ENCODE measurements around the gene PPM1E.
"Not testable (repeated sequence)": the region's sequence is repeated elsewhere in the genome, so short reads cannot be mapped to it uniquely, and the experiment has no call there.

PPM1E gene

GRCh38 chr17:58947824-58948223 lies 192.2 kb downstream of the PPM1E start:
- no peak for DNase-seq

DNA sequence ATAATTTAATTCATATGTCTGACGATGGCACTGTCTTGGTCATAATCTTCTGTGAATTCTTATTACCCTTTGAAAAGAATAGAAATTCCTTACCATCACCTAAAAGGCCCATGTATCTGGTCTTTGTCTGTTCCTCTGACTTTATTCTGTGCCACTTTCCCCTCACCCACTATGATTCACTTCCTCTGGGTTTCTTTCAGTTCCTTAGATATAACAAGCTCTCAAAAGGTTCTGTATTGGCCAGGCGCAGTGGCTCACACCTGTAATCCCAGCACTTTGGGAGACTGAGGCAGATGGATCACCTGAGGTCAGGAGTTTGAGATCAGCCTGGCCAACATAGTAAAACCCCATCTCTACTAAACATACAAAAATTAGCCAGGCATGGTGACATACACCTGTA lies 198.7 kb downstream of the PPM1E start:
- DNase-seq, result not testable (repeated sequence)

- DNase-seq, result no peak
These were observed 201.5 kb downstream of the PPM1E start for GRCh38 chr17:58956997-58957724.

- not testable (repeated sequence) for DNase-seq
These were observed 202.0 kb downstream of the PPM1E start for GRCh38 chr17:58957725-58958073.

DNA sequence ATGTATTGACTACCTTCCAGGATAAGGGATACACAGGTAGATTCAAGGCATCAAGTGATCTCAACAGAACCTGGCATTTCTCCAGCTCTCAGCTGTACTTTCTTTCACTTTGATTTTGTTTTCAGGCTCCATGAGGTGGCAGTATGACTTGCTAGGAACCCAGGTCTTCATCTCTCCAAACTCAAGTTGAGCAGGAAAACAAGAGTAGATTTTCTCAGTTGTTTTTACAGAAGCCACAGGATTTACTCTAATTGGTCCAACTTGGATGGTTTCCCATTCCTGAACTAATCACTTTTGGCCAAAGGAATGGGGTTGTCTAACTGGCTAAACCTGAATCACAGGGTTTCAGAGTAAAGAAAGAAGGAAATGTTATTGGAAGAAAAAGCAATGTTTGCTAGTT lies 204.4 kb downstream of the PPM1E start:
- DNase-seq, result peak in 1 of 51 donors; percentile 6

DNA sequence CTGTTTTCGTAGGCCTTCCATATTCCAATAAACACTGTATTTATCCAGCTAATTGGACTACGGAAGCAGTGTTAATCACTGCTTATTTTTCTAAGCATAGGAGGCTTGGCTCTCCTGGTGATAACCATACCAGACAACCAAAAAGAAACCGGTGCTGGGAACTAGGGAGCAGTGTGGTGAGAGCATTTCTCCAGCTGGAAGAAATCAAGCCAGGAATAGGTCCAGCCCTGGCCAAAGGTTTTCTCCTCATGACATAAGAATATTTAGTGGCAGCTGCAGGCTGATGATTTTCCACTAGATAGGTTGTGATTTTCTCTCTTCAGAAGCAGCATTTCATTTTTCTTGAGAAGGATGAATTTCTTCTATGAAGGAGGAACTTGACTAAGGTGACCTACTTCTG lies 209.6 kb downstream of the PPM1E start:
- no peak for DNase-seq

GRCh38 chr17:58966208-58966607 lies 210.6 kb downstream of the PPM1E start:
- no peak for DNase-seq

DNA sequence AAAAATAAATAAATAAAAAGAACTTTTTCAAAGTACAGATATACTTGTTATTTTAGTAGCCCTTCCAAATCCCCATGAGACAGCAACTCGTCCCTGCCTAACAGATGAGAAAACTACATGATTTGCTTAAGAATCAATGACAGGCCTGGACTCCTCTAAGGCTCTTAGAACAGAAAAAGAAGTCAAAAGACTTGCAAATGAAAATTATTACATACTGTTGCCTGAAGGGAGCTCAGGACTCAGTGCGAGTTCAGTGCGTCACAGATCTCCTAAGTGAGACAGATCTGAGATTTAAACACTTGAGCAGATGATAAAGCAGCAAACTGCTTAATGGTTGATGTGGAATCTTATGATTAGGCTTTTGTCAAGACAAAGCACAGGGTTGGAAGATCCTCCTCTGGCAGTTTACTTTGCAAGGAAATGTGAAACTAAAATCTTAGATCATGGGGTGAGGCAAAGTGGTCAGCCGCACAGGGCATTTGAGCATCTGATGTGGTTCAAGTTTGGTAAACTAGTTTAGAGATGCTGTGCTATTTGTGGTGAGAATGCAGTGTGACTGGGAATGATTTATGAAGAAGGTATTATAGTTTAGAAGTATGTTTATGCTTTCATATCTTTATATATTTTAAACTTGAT lies 212.9 kb downstream of the PPM1E start:
- DNase-seq, result no peak

GRCh38 chr17:58969156-58969555 lies 213.5 kb downstream of the PPM1E start:
- DNase-seq, result peak in 1 of 51 donors; percentile 1

- no peak for DNase-seq
These were observed 214.0 kb downstream of the PPM1E start for GRCh38 chr17:58969612-58970011.

GRCh38 chr17:58970609-58971450 lies 215.2 kb downstream of the PPM1E start:
- DNase-seq, result peak in 1 of 51 donors; percentile 4

DNA sequence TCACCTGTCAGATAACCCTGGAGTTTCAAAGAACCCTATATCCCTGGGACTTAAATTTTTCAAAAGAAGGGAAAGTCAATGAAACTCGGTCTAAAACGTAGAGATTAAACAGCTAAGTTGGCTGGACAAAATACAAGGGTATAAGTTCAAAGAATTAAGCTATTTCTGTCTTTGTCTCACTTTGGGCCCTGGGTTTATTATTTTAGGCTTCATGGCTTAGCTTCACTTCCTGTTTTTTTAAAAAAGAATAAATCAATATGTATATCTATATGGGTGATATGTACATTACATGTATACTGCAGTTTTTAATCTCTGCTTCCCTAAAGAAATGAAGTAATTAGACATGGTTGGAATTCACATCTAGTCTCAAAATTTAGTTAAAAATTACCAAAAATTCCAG lies 218.7 kb downstream of the PPM1E start:
- DNase-seq, result no peak

DNA sequence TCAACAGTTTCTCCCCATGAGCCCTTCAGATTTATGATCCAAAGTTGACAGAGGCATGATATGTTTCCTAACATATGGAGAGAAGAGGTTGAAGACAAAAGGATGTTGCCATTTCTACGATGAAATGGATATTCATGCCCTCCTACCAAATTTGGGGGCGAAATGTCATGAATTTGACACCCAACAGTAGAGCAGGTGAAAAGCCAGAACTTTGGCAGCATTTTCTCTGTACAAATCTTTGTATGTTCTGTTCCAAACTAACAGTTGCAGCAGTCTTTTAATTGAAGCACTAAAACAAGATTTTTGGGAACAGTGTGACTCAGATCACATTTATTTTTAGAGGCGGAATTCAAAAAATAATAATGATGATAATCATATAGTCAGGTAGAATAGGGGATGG lies 220.9 kb downstream of the PPM1E start:
- DNase-seq, result peak in 1 of 51 donors; percentile 30

- no peak for DNase-seq
These were observed 225.2 kb downstream of the PPM1E start for GRCh38 chr17:58980706-58981481.

- DNase-seq, result no peak
These were observed 227.0 kb downstream of the PPM1E start for GRCh38 chr17:58982626-58983025.

DNA sequence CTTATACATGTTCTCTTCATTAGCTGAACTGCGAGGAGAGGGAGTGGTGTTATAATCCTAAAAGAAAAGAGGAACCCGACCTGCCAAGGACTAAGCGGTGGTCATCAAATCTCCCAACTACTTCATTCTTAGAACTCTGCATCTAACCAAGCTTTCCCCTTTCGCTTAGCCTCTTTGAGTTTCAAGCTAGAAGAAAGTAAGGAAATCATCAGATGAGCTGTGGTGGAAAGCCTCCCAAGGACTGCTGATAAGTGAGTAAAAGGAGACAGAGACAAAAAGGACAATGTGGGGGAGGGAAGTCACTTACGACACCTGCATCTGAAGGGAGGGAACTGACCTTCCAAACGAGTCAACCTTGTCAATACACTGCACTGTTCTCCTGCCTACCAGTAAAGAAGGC lies 229.7 kb downstream of the PPM1E start:
- no peak for DNase-seq

- no peak for DNase-seq
These were observed 230.3 kb downstream of the PPM1E start for GRCh38 chr17:58985971-58986370.

- no peak for DNase-seq
These were observed 234.0 kb downstream of the PPM1E start for GRCh38 chr17:58989629-58990028.

GRCh38 chr17:58991718-58992331 lies 236.2 kb downstream of the PPM1E start:
- DNase-seq, result no peak

DNA sequence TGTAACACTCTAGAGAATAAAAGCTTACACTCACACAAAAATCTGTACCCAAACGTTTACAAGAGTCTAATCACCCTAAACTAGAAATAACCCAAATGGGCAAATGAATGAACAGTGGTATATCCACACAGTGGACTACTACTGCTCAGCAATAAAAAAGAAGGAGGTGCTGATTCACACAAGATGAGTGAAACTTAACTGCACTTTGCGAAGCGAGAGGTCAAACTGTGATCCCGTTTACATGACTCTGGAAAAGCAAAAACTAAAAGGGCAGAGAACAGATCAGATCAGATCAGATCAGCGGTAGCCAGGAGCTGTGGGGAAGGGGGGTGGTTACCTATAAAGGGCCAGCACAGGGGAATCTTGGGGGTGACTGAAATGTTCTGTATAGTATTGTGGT lies 237.7 kb downstream of the PPM1E start:
- DNase-seq, result no peak

GRCh38 chr17:58995247-58995940 lies 239.7 kb downstream of the PPM1E start:
- DNase-seq, result no peak
